HUES48 (cell line): Measurements from ENCODE around the gene MRPL2.
"Not testable (repeated sequence)": the region's sequence is repeated elsewhere in the genome, so short reads cannot be mapped to it uniquely, and the experiment has no call there.

ENCODE experiments used
- H3K27ac ChIP-seq: one replicate; pipeline ENCODE4 v1.7.0; 2013; ENCODE audit warnings: low read depth, low read length, inconsistent platforms
- H3K27me3 ChIP-seq: 2 replicates; pipeline ENCODE4 v1.6.1; 2013; ENCODE audit warnings: mild to moderate bottlenecking, low read length; ENCODE audit not compliant: control insufficient read depth, insufficient read depth
- H3K36me3 ChIP-seq: 2 replicates; pipeline ENCODE4 v1.6.1; 2013; ENCODE audit warnings: low read length; ENCODE audit not compliant: control insufficient read depth, insufficient read depth
- H3K4me1 ChIP-seq: 2 replicates; pipeline ENCODE4 v1.6.1; 2013; ENCODE audit warnings: mild to moderate bottlenecking, low read length; ENCODE audit not compliant: control insufficient read depth, insufficient read depth
- H3K4me3 ChIP-seq: 2 replicates; pipeline ENCODE4 v1.5.1; 2013; ENCODE audit warnings: mild to moderate bottlenecking, low read depth, low read length
- H3K9ac ChIP-seq: 2 replicates; pipeline ENCODE4 v1.6.1; 2013; ENCODE audit warnings: mild to moderate bottlenecking, low read depth, low read length, moderate library complexity
- H3K9me3 ChIP-seq: 2 replicates; pipeline ENCODE4 v1.6.1; 2013; ENCODE audit warnings: low read length; ENCODE audit not compliant: control insufficient read depth, insufficient read depth

Gene MRPL2

DNA sequence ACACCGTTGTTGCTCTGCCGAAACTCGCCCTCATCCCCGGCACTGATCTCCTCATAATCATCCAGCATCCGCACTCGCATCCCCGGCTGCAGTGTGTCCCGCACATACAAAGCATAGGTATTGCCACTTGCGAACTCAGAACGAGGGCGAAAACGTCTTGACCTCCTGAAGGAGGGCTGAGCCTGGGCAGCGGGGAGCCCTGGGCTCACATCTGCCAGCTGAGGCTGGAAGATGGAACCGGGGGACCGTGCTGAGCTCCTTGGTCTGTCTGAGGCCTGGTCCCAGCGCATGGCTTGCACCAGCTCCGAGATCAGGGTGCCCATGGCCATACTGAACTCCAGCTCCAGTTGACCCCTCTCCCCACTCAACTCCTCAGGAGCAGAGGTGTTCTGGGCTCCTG lies 8.3 kb downstream of the MRPL2 start:
- H3K9ac ChIP-seq, result no peak overlapping the region
- no peaks in the 10 kb centered on the region for H3K9me3 ChIP-seq
- no peak overlapping the region for H3K4me3 ChIP-seq
- H3K27ac ChIP-seq, result no peak overlapping the region
- H3K36me3 ChIP-seq, result peaks cover 52% of the 10 kb centered on the region
- H3K4me1 ChIP-seq, result peaks cover 9% of the 10 kb centered on the region
- H3K27me3 ChIP-seq, result no peaks in the 10 kb centered on the region

DNA sequence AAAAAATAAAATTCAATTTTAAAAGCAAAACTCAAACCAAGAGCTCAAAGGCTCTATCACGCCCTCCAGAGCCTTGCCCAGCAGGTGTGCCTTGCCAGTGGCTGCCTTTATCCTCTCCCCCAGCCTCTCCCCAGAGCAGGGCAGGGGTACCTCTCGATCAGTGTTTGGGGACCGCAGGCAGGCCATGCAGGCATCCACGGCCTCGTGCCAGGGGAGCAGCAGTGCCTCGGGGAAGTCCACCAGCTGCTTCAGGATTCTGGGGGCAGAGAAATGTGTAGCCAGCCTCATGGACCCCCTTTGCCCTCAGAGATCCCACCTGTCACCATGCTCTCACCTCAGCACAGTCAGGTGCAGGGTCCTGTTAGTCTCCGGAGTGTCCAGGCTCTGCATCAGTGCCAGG lies 11.2 kb downstream of the MRPL2 start:
- peaks cover 5% of the 10 kb centered on the region for H3K4me1 ChIP-seq
- H3K27ac ChIP-seq, result no peak overlapping the region
- H3K4me3 ChIP-seq, result no peak overlapping the region
- H3K9ac ChIP-seq, result no peak overlapping the region
- H3K36me3 ChIP-seq, result peaks cover 59% of the 10 kb centered on the region
- H3K9me3 ChIP-seq, result no peaks in the 10 kb centered on the region
- H3K27me3 ChIP-seq, result no peaks in the 10 kb centered on the region

DNA sequence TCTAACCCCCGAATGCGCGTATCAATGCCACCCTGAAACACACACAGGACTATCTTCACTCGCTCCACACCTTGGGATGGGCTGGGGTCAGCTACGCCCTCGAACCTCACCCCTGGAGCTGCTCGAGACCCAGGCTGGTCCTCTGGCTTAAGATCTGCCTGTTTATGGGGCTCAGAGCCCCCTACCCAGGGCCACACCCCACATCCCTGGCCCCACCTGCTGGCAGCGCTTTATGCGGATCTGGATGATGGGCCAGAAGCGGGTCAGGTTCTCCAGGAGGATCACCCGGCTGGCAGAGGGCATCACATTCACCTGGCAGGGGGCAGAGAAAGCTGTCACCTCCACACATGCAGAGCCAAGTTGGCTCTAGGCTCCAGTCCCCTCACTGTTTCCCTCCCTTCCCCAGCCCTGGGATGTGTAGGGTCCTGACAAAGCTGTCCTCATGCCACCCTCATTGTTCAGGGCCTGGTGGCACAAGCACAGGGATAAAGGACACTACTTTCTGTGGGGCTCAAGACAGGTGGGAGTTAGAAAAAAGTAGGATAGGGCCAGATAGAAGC lies 13.8 kb downstream of the MRPL2 start:
- Histone ChIP-seq H3K4me3 (no peak overlapping the region), H3K27ac (no peak overlapping the region), H3K4me1 (no peaks in the 10 kb centered on the region), H3K27me3 (no peaks in the 10 kb centered on the region), H3K36me3 (peaks cover 65% of the 10 kb centered on the region), H3K9ac (no peak overlapping the region), H3K9me3 (no peaks in the 10 kb centered on the region)

DNA sequence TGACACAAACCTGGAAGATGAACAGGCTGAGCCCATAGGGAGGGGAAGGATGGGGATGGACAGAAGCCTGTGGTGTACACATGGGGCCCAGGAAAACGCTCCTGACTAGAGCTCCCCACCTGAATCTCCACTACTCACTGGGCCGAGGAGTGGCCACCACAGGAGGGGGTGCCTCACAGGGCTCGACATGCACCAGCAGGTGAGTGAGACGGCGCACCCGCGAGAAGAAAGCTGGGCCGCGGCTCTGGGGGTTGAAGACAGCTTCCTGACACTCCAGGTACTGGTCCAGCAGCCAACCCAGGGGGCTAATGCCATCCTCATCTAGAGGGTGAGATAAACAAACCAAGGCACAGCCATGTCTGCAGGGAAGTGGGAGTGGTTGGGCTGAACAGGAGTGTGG lies 15.9 kb downstream of the MRPL2 start:
- Histone ChIP-seq H3K9ac (no peak overlapping the region), H3K36me3 (peaks cover 52% of the 10 kb centered on the region), H3K4me1 (no peaks in the 10 kb centered on the region), H3K4me3 (no peak overlapping the region), H3K27ac (no peak overlapping the region), H3K27me3 (no peaks in the 10 kb centered on the region), H3K9me3 (no peaks in the 10 kb centered on the region)

DNA sequence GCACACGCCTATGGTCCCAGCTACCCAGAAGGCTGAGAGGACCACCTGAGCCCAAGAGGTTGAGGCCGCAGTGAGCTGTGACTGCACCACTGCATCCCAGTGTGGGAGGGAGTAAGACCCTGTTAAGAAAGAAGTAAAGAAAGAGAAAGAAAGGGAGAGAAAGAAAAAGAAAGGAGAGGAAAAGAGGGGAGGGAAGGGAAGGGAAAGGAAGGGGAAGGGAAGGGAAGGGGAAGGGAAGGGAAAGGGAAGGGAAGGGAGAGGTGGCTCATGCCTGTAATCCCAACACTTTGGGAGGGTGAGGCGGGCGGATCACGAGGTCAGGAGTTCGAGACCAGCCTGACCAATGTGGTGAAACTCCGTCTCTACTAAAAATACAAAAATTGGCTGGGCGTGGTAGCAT lies 17.8 kb downstream of the MRPL2 start:
- H3K9me3 ChIP-seq, H3K27me3 ChIP-seq, H3K27ac ChIP-seq, H3K9ac ChIP-seq, H3K4me1 ChIP-seq, H3K4me3 ChIP-seq: not testable (repeated sequence)
- peaks cover 58% of the 10 kb centered on the region for H3K36me3 ChIP-seq

DNA sequence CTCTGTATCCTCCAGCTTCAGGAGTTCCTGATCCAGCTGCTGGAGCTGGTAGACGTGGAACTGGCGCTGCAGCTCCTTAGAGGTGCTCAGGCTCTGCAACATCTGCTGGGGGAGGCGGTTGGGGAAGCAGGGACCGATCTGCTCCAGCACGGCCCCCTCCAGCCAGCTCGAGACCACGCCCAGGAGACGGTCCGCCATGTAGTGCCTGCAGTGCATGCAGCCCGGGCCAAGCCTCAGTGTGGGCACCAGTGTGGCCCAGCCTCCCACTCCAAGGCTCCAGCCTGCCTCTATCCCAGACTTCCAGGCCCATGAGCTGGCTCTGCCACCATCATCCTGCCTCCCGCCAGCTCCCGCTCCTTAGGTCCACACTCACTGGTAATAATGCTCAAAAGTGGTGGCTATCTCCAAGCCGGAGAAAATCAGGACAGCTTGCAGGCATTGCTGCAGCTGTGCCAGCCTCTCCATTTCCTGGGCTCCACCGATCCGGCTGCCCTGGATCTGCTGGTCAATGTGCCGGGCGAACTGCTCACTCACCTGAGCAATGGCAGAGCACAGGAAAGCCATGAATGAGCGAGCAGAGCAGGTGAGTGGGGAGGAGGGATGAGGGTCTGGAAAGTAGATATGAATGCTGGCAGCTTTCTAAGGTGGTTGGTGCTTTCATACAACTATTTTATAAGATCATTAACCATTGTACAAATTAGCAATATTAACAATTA lies 18.5 kb downstream of the MRPL2 start:
- Histone ChIP-seq H3K9ac (no peak overlapping the region), H3K9me3 (no peaks in the 10 kb centered on the region), H3K4me3 (no peak overlapping the region), H3K4me1 (no peaks in the 10 kb centered on the region), H3K36me3 (peaks cover 54% of the 10 kb centered on the region), H3K27ac (no peak overlapping the region), H3K27me3 (no peaks in the 10 kb centered on the region)

DNA sequence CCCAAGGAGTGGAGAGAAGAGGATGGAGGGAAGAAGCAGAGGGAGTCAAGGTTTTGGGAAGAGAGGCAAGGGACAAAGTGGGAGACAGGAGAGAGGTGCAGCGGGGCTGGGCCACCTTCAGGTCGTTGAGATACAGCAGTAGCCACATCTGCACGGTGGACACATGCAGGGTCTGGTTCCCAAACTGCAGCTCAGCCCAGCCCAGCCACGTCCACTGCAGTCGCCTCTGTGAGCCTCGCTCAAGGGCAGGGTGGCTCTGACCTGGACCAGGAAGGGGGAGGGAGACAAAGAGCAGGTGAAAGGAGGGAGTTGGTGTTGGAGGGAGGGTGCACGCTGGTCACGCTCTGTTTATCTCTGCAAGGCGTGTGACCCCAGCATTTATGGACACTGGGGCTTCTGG lies 20.5 kb downstream of the MRPL2 start:
- Histone ChIP-seq H3K9ac (no peak overlapping the region), H3K9me3 (no peaks in the 10 kb centered on the region), H3K27me3 (no peaks in the 10 kb centered on the region), H3K4me3 (no peak overlapping the region), H3K27ac (no peak overlapping the region), H3K36me3 (peaks cover 61% of the 10 kb centered on the region), H3K4me1 (no peaks in the 10 kb centered on the region)

DNA sequence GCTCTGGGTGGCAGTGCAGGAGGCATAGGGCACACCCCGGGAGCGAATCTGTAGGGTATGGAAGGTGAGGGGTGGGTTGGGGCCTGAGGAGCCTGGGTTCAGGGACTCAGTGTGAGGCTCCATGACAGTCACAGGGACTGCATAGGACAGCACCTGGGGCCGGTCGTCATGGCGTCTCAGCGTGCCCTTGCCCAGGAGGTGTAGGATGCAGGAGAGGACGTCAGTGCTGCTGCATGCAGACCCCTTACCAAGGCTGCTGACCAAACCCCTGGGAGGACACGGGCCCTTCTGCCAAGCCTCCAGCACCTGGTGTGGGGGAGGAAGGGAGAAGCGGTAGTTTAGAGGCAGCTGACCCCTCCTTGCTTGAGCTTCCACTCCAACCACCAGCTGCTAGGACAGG lies 21.5 kb downstream of the MRPL2 start:
- Histone ChIP-seq H3K9me3 (no peaks in the 10 kb centered on the region), H3K27ac (no peak overlapping the region), H3K4me3 (no peak overlapping the region), H3K36me3 (peaks cover 58% of the 10 kb centered on the region), H3K9ac (no peak overlapping the region), H3K27me3 (no peaks in the 10 kb centered on the region), H3K4me1 (no peaks in the 10 kb centered on the region)

DNA sequence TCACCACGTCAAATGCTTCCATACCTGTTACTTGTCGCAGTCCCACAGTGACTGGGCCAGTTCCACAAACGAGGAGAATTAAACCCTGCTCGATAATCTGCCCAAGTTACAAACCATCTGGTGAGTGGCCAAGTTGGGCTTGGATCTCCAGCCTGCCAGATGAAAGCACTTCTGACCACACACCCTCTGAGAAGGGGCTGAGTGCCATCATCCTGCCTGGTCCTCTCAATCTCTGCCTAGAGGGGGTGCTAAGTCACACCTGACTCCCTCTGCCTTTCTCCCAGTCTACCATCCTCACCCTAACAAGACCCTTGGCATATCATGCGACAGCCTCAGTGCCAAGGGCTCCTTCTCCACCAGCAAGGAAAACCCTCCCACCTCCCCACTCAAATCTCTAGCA lies 22.0 kb downstream of the MRPL2 start:
- Histone ChIP-seq H3K4me1 (no peaks in the 10 kb centered on the region), H3K27ac (no peak overlapping the region), H3K4me3 (no peak overlapping the region), H3K9ac (no peak overlapping the region), H3K9me3 (no peaks in the 10 kb centered on the region), H3K36me3 (peaks cover 59% of the 10 kb centered on the region), H3K27me3 (no peaks in the 10 kb centered on the region)

DNA sequence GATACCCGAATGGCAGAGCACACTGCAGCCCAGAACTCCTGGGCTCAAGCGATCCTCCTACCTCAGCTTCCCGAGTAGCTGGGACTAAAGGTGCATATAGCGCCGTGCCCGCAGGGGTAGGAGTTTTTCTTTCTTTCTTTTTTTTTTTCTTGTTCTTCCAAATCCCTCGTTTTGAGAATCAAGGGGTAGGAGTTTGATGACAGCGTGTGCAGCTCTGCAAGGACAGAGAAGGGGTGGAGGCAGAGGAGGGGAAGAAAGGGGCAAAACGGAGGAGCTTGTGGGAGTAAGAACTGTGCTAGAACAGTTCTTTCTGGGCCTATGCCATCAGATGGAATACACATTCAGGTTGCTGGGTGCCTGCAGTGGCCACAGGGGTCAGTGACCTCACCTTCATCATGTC lies 22.5 kb downstream of the MRPL2 start:
- H3K4me1 ChIP-seq, result no peaks in the 10 kb centered on the region
- H3K27me3 ChIP-seq, result no peaks in the 10 kb centered on the region
- H3K36me3 ChIP-seq, result peaks cover 62% of the 10 kb centered on the region
- H3K27ac ChIP-seq, result no peak overlapping the region
- no peak overlapping the region for H3K4me3 ChIP-seq
- no peak overlapping the region for H3K9ac ChIP-seq
- no peaks in the 10 kb centered on the region for H3K9me3 ChIP-seq

DNA sequence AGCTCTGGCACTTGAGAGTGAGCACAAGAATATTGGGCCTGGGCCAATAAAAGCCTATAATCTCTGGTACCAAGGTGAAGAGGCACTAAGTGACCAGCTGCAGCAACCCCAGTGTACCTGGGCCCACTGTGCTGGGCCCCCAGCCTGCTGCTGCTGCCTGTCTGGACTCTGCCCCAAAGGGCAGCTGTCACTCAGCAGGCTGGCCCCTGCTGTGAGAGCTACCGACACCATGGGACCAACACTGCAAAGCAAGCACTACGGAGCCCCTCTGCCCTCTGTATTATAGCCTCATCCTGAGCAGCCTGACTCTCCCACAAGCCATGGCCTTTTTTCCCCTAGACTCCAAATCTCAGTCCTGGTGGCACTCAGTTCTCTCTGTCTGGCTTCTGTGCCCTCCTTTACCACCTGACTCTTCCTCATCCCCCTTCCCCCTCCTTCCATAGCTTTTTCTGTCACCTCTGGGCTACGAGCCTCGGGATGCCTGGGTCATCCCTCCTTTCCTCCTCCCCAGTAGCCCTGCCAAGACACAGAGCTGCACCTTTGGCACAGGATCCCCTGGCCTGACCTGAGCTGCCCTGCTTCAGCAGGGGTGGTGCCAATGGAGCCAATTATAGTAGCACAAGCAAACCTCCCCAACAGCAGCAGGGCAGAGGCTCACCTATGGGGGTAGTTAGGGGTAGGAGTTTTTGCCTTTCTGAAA lies 23.6 kb downstream of the MRPL2 start:
- no peak overlapping the region for H3K27ac ChIP-seq
- H3K4me3 ChIP-seq, result no peak overlapping the region
- no peaks in the 10 kb centered on the region for H3K27me3 ChIP-seq
- H3K9ac ChIP-seq, result no peak overlapping the region
- H3K36me3 ChIP-seq, result peaks cover 57% of the 10 kb centered on the region
- no peaks in the 10 kb centered on the region for H3K9me3 ChIP-seq
- H3K4me1 ChIP-seq, result no peaks in the 10 kb centered on the region
